Activated CD8-positive, alpha-beta T cell treated with anti-CD3 and anti-CD28 coated beads for 36 hours (primary cell): Measurements from ENCODE around the gene ZNF451. TPM values are rescaled to one million over a fixed set of nuclear protein-coding genes. Genes with fewer than 3 reads are reported as not detected.

Experiments
- ATAC-seq: fragments of 200-7000 bp; cut with Tn5 transposase; one replicate; pipeline ENCODE4 v1.10.0; 2021; ENCODE audit warnings: mild to moderate bottlenecking, moderate library complexity
- CTCF ChIA-PET: fragments of 350-600 bp; sonication (Branson Sonifier 250); formaldehyde crosslinking; loops from one replicate; lab custom pipeline; 2021; ENCODE audit warnings: antibody characterized with exemption; lab: Charles Lee
- POLR2A ChIA-PET: fragments of 350-600 bp; sonication (Branson Sonifier 250); formaldehyde crosslinking; loops from one replicate; lab custom pipeline; 2021; ENCODE audit warnings: antibody characterized with exemption; lab: Charles Lee
- DNase-seq: peaks from one replicate; pipeline ENCODE4 v3.0.0-alpha.2; 2020
- H3K27ac Mint-ChIP-seq: one replicate; pipeline ENCODE4 v1.8.0; 2021; ENCODE audit warnings: mild to moderate bottlenecking, mixed read lengths
- H3K27me3 Mint-ChIP-seq: one replicate; pipeline ENCODE4 v1.8.0; 2021; ENCODE audit warnings: mixed read lengths
- H3K36me3 Mint-ChIP-seq: one replicate; pipeline ENCODE4 v1.8.0; 2021; ENCODE audit warnings: low read depth, mixed read lengths
- H3K4me1 Mint-ChIP-seq: one replicate; pipeline ENCODE4 v1.8.0; 2021; ENCODE audit warnings: low read depth, mixed read lengths
- H3K4me3 Mint-ChIP-seq: one replicate; pipeline ENCODE4 v1.8.0; 2021; ENCODE audit warnings: mild to moderate bottlenecking, moderate library complexity, mixed read lengths
- H3K9me3 Mint-ChIP-seq: one replicate; pipeline ENCODE4 v1.8.0; 2021; ENCODE audit warnings: mixed read lengths
- intact Hi-C: fragments of 100-400 bp; cut with micrococcal nuclease; formaldehyde crosslinking; loops from one replicate; pipeline ENCODE4 v1.10.0; 2022
- total RNA-seq, 2 experiments: library from RNA; stranded (reverse); gene quantifications; one replicate each; pipeline ENCODE4 v1.2.3, GENCODE V29; 2021
- TF ChIP-seq, protein P1 (sequence below): fragments of 200-600 bp; IDR thresholded peaks from one replicate; pipeline ENCODE4 v1.8.0; 2022; ENCODE audit warnings: antibody characterized with exemption, mild to moderate bottlenecking

The ZNF451 gene
- total RNA-seq, 2 experiments from 2014 or later: 44.4 to 46.8 TPM

DNA sequence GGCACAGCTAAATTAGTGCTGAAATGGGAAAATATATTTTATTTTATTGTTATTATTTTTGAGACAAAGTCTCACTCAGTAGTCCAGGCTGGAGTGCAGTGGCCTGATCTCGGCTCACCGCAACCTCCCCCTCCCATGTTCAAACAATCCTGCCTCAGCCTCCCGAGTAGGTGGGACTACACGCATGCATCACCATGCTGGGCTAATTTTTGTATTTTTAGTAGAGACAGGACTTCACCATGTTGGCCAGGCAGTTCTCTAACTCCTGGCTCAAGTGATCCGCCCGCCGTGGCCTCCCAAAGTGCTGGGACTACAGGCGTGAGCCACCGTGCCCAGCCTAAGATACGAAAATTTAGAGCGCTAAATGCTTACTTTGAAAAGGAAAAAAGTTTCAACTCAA lies 127.3 kb downstream of the ZNF451 start:
- intact Hi-C loops: no loop called here
- H3K36me3 Mint-ChIP-seq: peaks cover 4% of the 10 kb centered on the region
- H3K4me1 Mint-ChIP-seq: peaks cover 20% of the 10 kb centered on the region
- POLR2A ChIA-PET: no interaction called here
- no peak overlapping the region for H3K27ac Mint-ChIP-seq
- H3K27me3 Mint-ChIP-seq: peaks cover 21% of the 10 kb centered on the region
- H3K9me3 Mint-ChIP-seq: peaks cover 8% of the 10 kb centered on the region
- CTCF ChIA-PET: no interaction called here
- DNase-seq (no peak), ATAC-seq (no peak)
- TF ChIP-seq, protein P1, sequence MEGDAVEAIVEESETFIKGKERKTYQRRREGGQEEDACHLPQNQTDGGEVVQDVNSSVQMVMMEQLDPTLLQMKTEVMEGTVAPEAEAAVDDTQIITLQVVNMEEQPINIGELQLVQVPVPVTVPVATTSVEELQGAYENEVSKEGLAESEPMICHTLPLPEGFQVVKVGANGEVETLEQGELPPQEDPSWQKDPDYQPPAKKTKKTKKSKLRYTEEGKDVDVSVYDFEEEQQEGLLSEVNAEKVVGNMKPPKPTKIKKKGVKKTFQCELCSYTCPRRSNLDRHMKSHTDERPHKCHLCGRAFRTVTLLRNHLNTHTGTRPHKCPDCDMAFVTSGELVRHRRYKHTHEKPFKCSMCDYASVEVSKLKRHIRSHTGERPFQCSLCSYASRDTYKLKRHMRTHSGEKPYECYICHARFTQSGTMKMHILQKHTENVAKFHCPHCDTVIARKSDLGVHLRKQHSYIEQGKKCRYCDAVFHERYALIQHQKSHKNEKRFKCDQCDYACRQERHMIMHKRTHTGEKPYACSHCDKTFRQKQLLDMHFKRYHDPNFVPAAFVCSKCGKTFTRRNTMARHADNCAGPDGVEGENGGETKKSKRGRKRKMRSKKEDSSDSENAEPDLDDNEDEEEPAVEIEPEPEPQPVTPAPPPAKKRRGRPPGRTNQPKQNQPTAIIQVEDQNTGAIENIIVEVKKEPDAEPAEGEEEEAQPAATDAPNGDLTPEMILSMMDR: no peak
- no peak overlapping the region for H3K4me3 Mint-ChIP-seq

Other genes starting within 250 kb of the ZNF451 start
- gene BEND6, start 135.1 kb upstream of the ZNF451 start, total RNA-seq: not detected
- 10 to 100 TPM; 16.0 to 18.7 TPM for gene KIAA1586, start 43.5 kb upstream of the ZNF451 start, total RNA-seq
- 1 to 10 TPM; 8.4 to 8.9 TPM for gene BAG2, start 82.1 kb downstream of the ZNF451 start, total RNA-seq
- 1 to 10 TPM; 1.2 to 1.3 TPM for gene RAB23, start 132.1 kb downstream of the ZNF451 start, total RNA-seq
- gene PRIM2, start 227.4 kb downstream of the ZNF451 start, total RNA-seq: 10 to 100 TPM; 41.8 to 42.0 TPM